GM23248 (cell line): ENCODE data around the gene GRIA4.

Source experiments
- EZH2 ChIP-seq: fragments of 200-600 bp; sonication (generic); IDR thresholded peaks from 2 replicates; pipeline ENCODE4 v1.6.1; 2018; ENCODE audit warnings: antibody characterized with exemption, mild to moderate bottlenecking; ENCODE audit not compliant: insufficient read depth, poor library complexity, severe bottlenecking
- EZH2phosphoT487 ChIP-seq: fragments of 200-600 bp; sonication (generic); IDR thresholded peaks from 2 replicates; pipeline ENCODE4 v1.6.1; 2018; ENCODE audit warnings: antibody characterized with exemption, moderate library complexity, mild to moderate bottlenecking, low read depth; ENCODE audit not compliant: insufficient read depth

GRCh38 chr11:105988197-105988596 lies 378.3 kb downstream of the GRIA4 start:
- TF ChIP-seq EZH2phosphoT487: no peak
- no peak for TF ChIP-seq EZH2
